H9 (cell line): ENCODE measurements around the gene APLP2. TPM values are rescaled to one million over a fixed set of nuclear protein-coding genes. Genes with fewer than 3 reads are reported as not detected.
A peak's percentile ranks its signal among the peaks of the same experiment; 100 is the strongest.

ENCODE experiments used
- DNase-seq: peaks from one replicate; pipeline ENCODE4 v3.0.0-alpha.2; 2017
- H2AFZ ChIP-seq: one replicate; pipeline ENCODE4 v1.6.1; 2013; ENCODE audit warnings: mild to moderate bottlenecking, low read length, control low read depth, moderate library complexity
- H2AK5ac ChIP-seq: 2 replicates; pipeline ENCODE4 v1.6.1; 2013; ENCODE audit warnings: low read length, control low read depth, mixed read lengths; ENCODE audit not compliant: insufficient read length
- H2BK120ac ChIP-seq: one replicate; pipeline ENCODE4 v1.6.1; 2013; ENCODE audit warnings: low read depth, mild to moderate bottlenecking, low read length, control low read depth, inconsistent platforms; ENCODE audit not compliant: poor library complexity, severe bottlenecking
- H2BK12ac ChIP-seq: 2 replicates; pipeline ENCODE4 v1.6.1; 2013; ENCODE audit warnings: low read length, control low read depth, mixed read lengths, low read depth; ENCODE audit not compliant: insufficient read length
- H2BK15ac ChIP-seq: 2 replicates; pipeline ENCODE4 v1.6.1; 2013; ENCODE audit warnings: low read depth, low read length, control low read depth
- H2BK20ac ChIP-seq: one replicate; pipeline ENCODE4 v1.6.1; 2013; ENCODE audit warnings: low read depth, mild to moderate bottlenecking, low read length, control low read depth, inconsistent platforms; ENCODE audit not compliant: poor library complexity, severe bottlenecking
- H2BK5ac ChIP-seq: 2 replicates; pipeline ENCODE4 v1.6.1; 2013; ENCODE audit warnings: low read length, control low read depth, mixed read lengths; ENCODE audit not compliant: insufficient read length
- H3K14ac ChIP-seq: 2 replicates; pipeline ENCODE4 v1.6.1; 2013; ENCODE audit warnings: low read length, control low read depth; ENCODE audit not compliant: insufficient read depth
- H3K18ac ChIP-seq: 2 replicates; pipeline ENCODE4 v1.6.1; 2013; ENCODE audit warnings: low read depth, mild to moderate bottlenecking, mixed read lengths, low read length, control low read depth; ENCODE audit not compliant: insufficient read length
- H3K23ac ChIP-seq: 2 replicates; pipeline ENCODE4 v1.6.1; 2013; ENCODE audit warnings: low read length, control low read depth, mixed read lengths, low read depth; ENCODE audit not compliant: insufficient read length
- H3K23me2 ChIP-seq: 2 replicates; pipeline ENCODE4 v1.6.1; 2013; ENCODE audit warnings: low read depth, mild to moderate bottlenecking, mixed read lengths, low read length, control low read depth; ENCODE audit not compliant: insufficient read length, poor library complexity, severe bottlenecking
- H3K27ac ChIP-seq: 2 replicates; pipeline ENCODE4 v1.5.1; 2013; ENCODE audit warnings: low read length, control low read depth, mixed read lengths, low read depth; ENCODE audit not compliant: insufficient read length
- H3K27me3 ChIP-seq: 2 replicates; pipeline ENCODE4 v1.6.1; 2013; ENCODE audit warnings: low read length, control low read depth, inconsistent platforms; ENCODE audit not compliant: insufficient read depth
- H3K4ac ChIP-seq: 2 replicates; pipeline ENCODE4 v1.6.1; 2013; ENCODE audit warnings: low read depth, mild to moderate bottlenecking, control low read depth, inconsistent platforms, low read length, moderate library complexity
- H3K4me1 ChIP-seq: 2 replicates; pipeline ENCODE4 v1.6.1; 2013; ENCODE audit warnings: low read length, control low read depth, inconsistent platforms; ENCODE audit not compliant: insufficient read depth
- H3K4me2 ChIP-seq: 2 replicates; pipeline ENCODE4 v1.6.1; 2013; ENCODE audit warnings: low read length, control low read depth, mixed read lengths; ENCODE audit not compliant: insufficient read length, insufficient read depth
- H3K56ac ChIP-seq: 2 replicates; pipeline ENCODE4 v1.6.1; 2013; ENCODE audit warnings: low read depth, mild to moderate bottlenecking, mixed read lengths, low read length, control low read depth; ENCODE audit not compliant: insufficient read length
- H3K79me1 ChIP-seq: 2 replicates; pipeline ENCODE4 v1.6.1; 2013; ENCODE audit warnings: low read depth, mild to moderate bottlenecking, moderate library complexity, low read length, control low read depth, inconsistent platforms; ENCODE audit not compliant: insufficient read depth, poor library complexity, severe bottlenecking
- H3K79me2 ChIP-seq: 2 replicates; pipeline ENCODE4 v1.6.1; 2013; ENCODE audit warnings: low read length, control low read depth, inconsistent platforms; ENCODE audit not compliant: insufficient read depth
- H3K9ac ChIP-seq: 2 replicates; pipeline ENCODE4 v1.6.1; 2013; ENCODE audit warnings: low read length, control low read depth, mixed read lengths; ENCODE audit not compliant: insufficient read length; ENCODE audit errors: extremely low read depth
- H3K9me3 ChIP-seq: one replicate; pipeline ENCODE4 v1.6.1; 2013; ENCODE audit warnings: low read depth, low read length, inconsistent platforms; ENCODE audit not compliant: control insufficient read depth
- H3T11ph ChIP-seq: one replicate; pipeline ENCODE4 v1.6.1; 2013; ENCODE audit warnings: mild to moderate bottlenecking, low read length, control low read depth, inconsistent platforms
- H4K20me1 ChIP-seq: one replicate; pipeline ENCODE4 v1.6.1; 2013; ENCODE audit not compliant: control insufficient read depth, insufficient read length, insufficient read depth
- H4K5ac ChIP-seq: 2 replicates; pipeline ENCODE4 v1.6.1; 2013; ENCODE audit warnings: low read depth, mild to moderate bottlenecking, mixed read lengths, low read length, control low read depth; ENCODE audit not compliant: insufficient read length
- H4K8ac ChIP-seq: replicated peaks from 2 replicates; pipeline ENCODE4 v1.6.1; 2013; ENCODE audit warnings: low read length, control low read depth, mixed read lengths, low read depth; ENCODE audit not compliant: insufficient read length
- H4K91ac ChIP-seq: 2 replicates; pipeline ENCODE4 v1.6.1; 2013; ENCODE audit warnings: low read depth, mild to moderate bottlenecking, moderate library complexity, mixed read lengths, low read length, control low read depth; ENCODE audit not compliant: insufficient read length
- H3K27ac Mint-ChIP-seq, 3 experiments: 2 replicates in 2 of 3; 3 replicates in 1 of 3; pipeline ENCODE4 v1.8.0; 2020 to 2021; ENCODE audit warnings: mixed read lengths in 3 of 3, mild to moderate bottlenecking in 1 of 3, moderate library complexity in 1 of 3
- H3K27me3 Mint-ChIP-seq: 2 replicates; pipeline ENCODE4 v1.8.0; 2021; ENCODE audit warnings: low read depth, mild to moderate bottlenecking, moderate library complexity, mixed read lengths
- H3K36me3 Mint-ChIP-seq, 3 experiments: 2 replicates in 2 of 3; 3 replicates in 1 of 3; pipeline ENCODE4 v1.8.0; 2020 to 2021; ENCODE audit warnings: low read depth in 3 of 3, mixed read lengths in 3 of 3; ENCODE audit not compliant: insufficient read depth in 1 of 3
- H3K4me1 Mint-ChIP-seq, 2 experiments: 2 replicates each; pipeline ENCODE4 v1.8.0; 2020; ENCODE audit warnings: mixed read lengths in 2 of 2
- H3K4me3 Mint-ChIP-seq, 2 experiments: 2 replicates in 1 of 2; 3 replicates in 1 of 2; pipeline ENCODE4 v1.8.0; 2020 to 2021; ENCODE audit warnings: mild to moderate bottlenecking in 2 of 2, mixed read lengths in 2 of 2, moderate library complexity in 1 of 2
- H3K9me3 Mint-ChIP-seq, 2 experiments: 2 replicates in 1 of 2; 3 replicates in 1 of 2; pipeline ENCODE4 v1.8.0; 2020; ENCODE audit warnings: mild to moderate bottlenecking in 2 of 2, mixed read lengths in 2 of 2, moderate library complexity in 1 of 2
- WGBS: extraction: QIAGEN DNeasy Blood & Tissue Kit; methylation state at CpG from one replicate; pipeline ENCODE4 v1.1.7; 2013; ENCODE audit warnings: missing lambda C conversion rate, low lambda C conversion rate, mixed read lengths; ENCODE audit not compliant: insufficient read length; ENCODE audit errors: extremely low coverage; 5-methylcytosine and 5-hydroxymethylcytosine counted together
- total RNA-seq: library from RNA; stranded (reverse); gene quantifications from 2 replicates; pipeline ENCODE4 v1.2.1, GENCODE V29; 2021
- TF ChIP-seq, protein P1 (sequence below): fragments of 200-600 bp; sonication (generic); conservative IDR thresholded peaks from 3 replicates; pipeline ENCODE4 v1.8.0; 2021; ENCODE audit warnings: antibody characterized with exemption, mild to moderate bottlenecking

Gene APLP2
- total RNA-seq, 1 experiment from 2014 or later, result 328 TPM

GRCh38 chr11:130160498-130161155, 90.9 kb downstream of the APLP2 start:
- H3K4me1 Mint-ChIP-seq, result peaks cover 35 to 38% of the 10 kb centered on the region in 2 experiments
- H3K9me3 ChIP-seq, result no peaks in the 10 kb centered on the region
- H2BK15ac ChIP-seq, result no peak overlapping the region
- no peak overlapping the region for H4K5ac ChIP-seq
- no peaks in the 10 kb centered on the region; the same call in 1 of the 2 replicates for H3K4me1 ChIP-seq
- H2AFZ ChIP-seq, result no peak overlapping the region
- no CpG with 5 or more reads among the region's 19 CpGs for WGBS
- DNase-seq, result no peak
- peak overlapping the region; percentile 79 to 82 for H3K4me3 Mint-ChIP-seq
- H3K23me2 ChIP-seq, result peaks cover 8% of the 10 kb centered on the region
- H2BK12ac ChIP-seq, result no peak overlapping the region
- no peak overlapping the region for H3K14ac ChIP-seq
- no peak overlapping the region for H2BK5ac ChIP-seq
- H3K27ac Mint-ChIP-seq, result peak overlapping the region in 1 of 3 experiments; percentile 66; a peak in 2 of 7 replicates
- H3K36me3 Mint-ChIP-seq, result no peaks in the 10 kb centered on the region; a peak in 2 of 7 replicates
- H3T11ph ChIP-seq, result no peak overlapping the region
- H3K18ac ChIP-seq, result no peak overlapping the region
- H3K79me2 ChIP-seq, result no peaks in the 10 kb centered on the region
- H3K79me1 ChIP-seq, result no peaks in the 10 kb centered on the region
- H3K27me3 ChIP-seq, result peaks cover 17% of the 10 kb centered on the region; the same call in 1 of the 2 replicates
- TF ChIP-seq, protein P1, sequence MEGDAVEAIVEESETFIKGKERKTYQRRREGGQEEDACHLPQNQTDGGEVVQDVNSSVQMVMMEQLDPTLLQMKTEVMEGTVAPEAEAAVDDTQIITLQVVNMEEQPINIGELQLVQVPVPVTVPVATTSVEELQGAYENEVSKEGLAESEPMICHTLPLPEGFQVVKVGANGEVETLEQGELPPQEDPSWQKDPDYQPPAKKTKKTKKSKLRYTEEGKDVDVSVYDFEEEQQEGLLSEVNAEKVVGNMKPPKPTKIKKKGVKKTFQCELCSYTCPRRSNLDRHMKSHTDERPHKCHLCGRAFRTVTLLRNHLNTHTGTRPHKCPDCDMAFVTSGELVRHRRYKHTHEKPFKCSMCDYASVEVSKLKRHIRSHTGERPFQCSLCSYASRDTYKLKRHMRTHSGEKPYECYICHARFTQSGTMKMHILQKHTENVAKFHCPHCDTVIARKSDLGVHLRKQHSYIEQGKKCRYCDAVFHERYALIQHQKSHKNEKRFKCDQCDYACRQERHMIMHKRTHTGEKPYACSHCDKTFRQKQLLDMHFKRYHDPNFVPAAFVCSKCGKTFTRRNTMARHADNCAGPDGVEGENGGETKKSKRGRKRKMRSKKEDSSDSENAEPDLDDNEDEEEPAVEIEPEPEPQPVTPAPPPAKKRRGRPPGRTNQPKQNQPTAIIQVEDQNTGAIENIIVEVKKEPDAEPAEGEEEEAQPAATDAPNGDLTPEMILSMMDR, result no peak
- H4K20me1 ChIP-seq, result no peaks in the 10 kb centered on the region
- no peak overlapping the region for H3K4ac ChIP-seq
- no peak overlapping the region for H2BK120ac ChIP-seq
- H3K27me3 Mint-ChIP-seq, result peaks cover 71% of the 10 kb centered on the region
- H4K91ac ChIP-seq, result no peak overlapping the region
- peak overlapping the region; percentile 67 for H3K4me2 ChIP-seq
- no peak overlapping the region for H2BK20ac ChIP-seq
- H3K27ac ChIP-seq, result no peak overlapping the region
- no peak overlapping the region for H4K8ac ChIP-seq
- no peak overlapping the region for H3K9ac ChIP-seq
- no peak overlapping the region for H3K23ac ChIP-seq
- no peaks in the 10 kb centered on the region; a peak in 1 of 5 replicates for H3K9me3 Mint-ChIP-seq
- H2AK5ac ChIP-seq, result no peak overlapping the region
- no peak overlapping the region for H3K56ac ChIP-seq
